ENCODE measurements around the gene DUSP16.

Gene DUSP16

GRCh38 chr12:12487490-12487889, 75.2 kb downstream of the DUSP16 start:
- no peaks in the 10 kb centered on the region for H3K9me3 ChIP-seq
- no peak for DNase-seq
- no peak overlapping the region for H3K4me3 ChIP-seq
- H3K27me3 ChIP-seq: no peaks in the 10 kb centered on the region
- H3K4me1 ChIP-seq: no peaks in the 10 kb centered on the region
- H3K27ac ChIP-seq: no peak overlapping the region
- no peak for TF ChIP-seq CTCF (IDR thresholded peaks at IDR 0.05)
- intact Hi-C loops (cut with DNase I; ENCODE audit: low total_unique reads): no loop called here
- peaks cover 0 to 34% (median 16%) of the 10 kb centered on the region in 3 donors for H3K36me3 ChIP-seq

- no peak overlapping the region for H3K27ac ChIP-seq
- H3K4me1 ChIP-seq: no peaks in the 10 kb centered on the region
- H3K4me3 ChIP-seq: no peak overlapping the region
- no peak for DNase-seq
- no peaks in the 10 kb centered on the region for H3K27me3 ChIP-seq
- intact Hi-C loops (cut with DNase I; ENCODE audit: low total_unique reads): no loop called here
- peaks cover 0 to 36% (median 18%) of the 10 kb centered on the region in 3 donors for H3K36me3 ChIP-seq
- no peak for TF ChIP-seq CTCF (IDR thresholded peaks at IDR 0.05)
- H3K9me3 ChIP-seq: no peaks in the 10 kb centered on the region
Measured at GRCh38 chr12:12486661-12487240, 75.9 kb downstream of the DUSP16 start.

GRCh38 chr12:12483438-12483837, 79.2 kb downstream of the DUSP16 start:
- no peaks in the 10 kb centered on the region for H3K9me3 ChIP-seq
- intact Hi-C loops (cut with DNase I; ENCODE audit: low total_unique reads): no loop called here
- DNase-seq: no peak
- no peaks in the 10 kb centered on the region for H3K4me1 ChIP-seq
- no peak overlapping the region for H3K4me3 ChIP-seq
- no peaks in the 10 kb centered on the region for H3K27me3 ChIP-seq
- no peak overlapping the region for H3K27ac ChIP-seq
- TF ChIP-seq CTCF (IDR thresholded peaks at IDR 0.05): no peak
- H3K36me3 ChIP-seq: peaks cover 9 to 56% (median 21%) of the 10 kb centered on the region in 3 donors

GRCh38 chr12:12482959-12483358, 79.7 kb downstream of the DUSP16 start:
- H3K27ac ChIP-seq: no peak overlapping the region
- no peaks in the 10 kb centered on the region for H3K4me1 ChIP-seq
- H3K4me3 ChIP-seq: no peak overlapping the region
- intact Hi-C loops (cut with DNase I; ENCODE audit: low total_unique reads): no loop called here
- peaks cover 9 to 57% (median 19%) of the 10 kb centered on the region in 3 donors for H3K36me3 ChIP-seq
- no peaks in the 10 kb centered on the region for H3K27me3 ChIP-seq
- DNase-seq: no peak
- H3K9me3 ChIP-seq: no peaks in the 10 kb centered on the region
- no peak for TF ChIP-seq CTCF (IDR thresholded peaks at IDR 0.05)

- intact Hi-C loops (cut with DNase I; ENCODE audit: low total_unique reads): no loop called here
- Histone ChIP-seq H3K27me3 (no peaks in the 10 kb centered on the region), H3K9me3 (no peaks in the 10 kb centered on the region), H3K36me3 (peaks cover 13 to 64% (median 25%) of the 10 kb centered on the region in 3 donors), H3K4me1 (no peaks in the 10 kb centered on the region), H3K27ac (no peak overlapping the region), H3K4me3 (no peak overlapping the region)
- DNase-seq: no peak
- no peak for TF ChIP-seq CTCF (IDR thresholded peaks at IDR 0.05)
Measured at GRCh38 chr12:12482150-12482761, 80.4 kb downstream of the DUSP16 start.
